Memory B cell (primary cell): ENCODE data around the gene FXYD3.
A peak's percentile ranks its signal among the peaks of the same experiment; 100 is the strongest.
"Not testable (repeated sequence)": the region's sequence is repeated elsewhere in the genome, so short reads cannot be mapped to it uniquely, and the experiment has no call there.

Experiments used
- ATAC-seq: fragments of 150-1000 bp; cut with Tn5 transposase; 2 replicates; pipeline ENCODE4 v1.10.0; 2021; ENCODE audit warnings: low read depth, mild to moderate bottlenecking, moderate library complexity
- DNase-seq, 2 donors: peaks; one replicate each; pipeline ENCODE4 v3.0.0; 2022; ENCODE audit warnings: low spot score in 2 of 2
- H3K27ac Mint-ChIP-seq: one replicate; pipeline ENCODE4 v1.8.0; 2022; ENCODE audit warnings: mild to moderate bottlenecking, moderate library complexity, mixed read lengths
- H3K27me3 Mint-ChIP-seq: one replicate; pipeline ENCODE4 v1.8.0; 2022; ENCODE audit warnings: mixed read lengths
- H3K36me3 Mint-ChIP-seq: one replicate; pipeline ENCODE4 v1.8.0; 2022; ENCODE audit warnings: mild to moderate bottlenecking, mixed read lengths
- H3K4me1 Mint-ChIP-seq: one replicate; pipeline ENCODE4 v1.8.0; 2022; ENCODE audit warnings: mixed read lengths
- H3K4me3 Mint-ChIP-seq: one replicate; pipeline ENCODE4 v1.8.0; 2022; ENCODE audit warnings: mild to moderate bottlenecking, moderate library complexity, mixed read lengths
- H3K9me3 Mint-ChIP-seq: one replicate; pipeline ENCODE4 v1.8.0; 2022; ENCODE audit warnings: mixed read lengths

The FXYD3 gene

DNA sequence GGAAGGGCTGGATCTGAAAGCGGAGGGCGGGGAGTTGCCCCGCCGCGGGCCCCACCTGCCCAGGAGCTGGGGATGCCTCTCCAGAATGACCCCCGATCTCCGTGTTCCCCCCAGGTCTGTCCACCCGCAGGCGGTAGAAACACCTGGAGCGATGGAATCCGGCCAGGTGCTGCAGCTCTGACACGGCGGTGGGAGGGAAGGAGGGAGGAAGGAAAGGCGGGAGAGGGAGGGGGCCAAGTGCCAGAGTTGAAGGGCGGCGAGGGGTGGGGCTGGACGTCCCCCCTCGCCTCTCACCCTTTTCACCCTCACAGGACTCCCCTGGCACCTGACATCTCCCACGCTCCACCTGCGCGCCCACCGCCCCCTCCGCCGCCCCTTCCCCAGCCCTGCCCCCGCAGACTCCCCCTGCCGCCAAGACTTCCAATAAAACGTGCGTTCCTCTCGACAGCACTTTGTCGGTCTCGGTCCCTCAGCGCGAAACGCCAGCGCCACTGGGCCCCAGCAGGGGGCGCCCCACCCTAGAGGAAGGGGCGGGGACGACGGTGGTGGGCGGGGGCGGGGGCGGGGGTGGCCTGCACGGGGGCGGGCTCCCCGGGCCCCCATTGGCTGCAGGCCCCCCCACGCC, 27.1 kb downstream of the FXYD3 start:
- H3K27me3 Mint-ChIP-seq, result peaks cover 2% of the 10 kb centered on the region
- peak; percentile 35 for ATAC-seq

DNA sequence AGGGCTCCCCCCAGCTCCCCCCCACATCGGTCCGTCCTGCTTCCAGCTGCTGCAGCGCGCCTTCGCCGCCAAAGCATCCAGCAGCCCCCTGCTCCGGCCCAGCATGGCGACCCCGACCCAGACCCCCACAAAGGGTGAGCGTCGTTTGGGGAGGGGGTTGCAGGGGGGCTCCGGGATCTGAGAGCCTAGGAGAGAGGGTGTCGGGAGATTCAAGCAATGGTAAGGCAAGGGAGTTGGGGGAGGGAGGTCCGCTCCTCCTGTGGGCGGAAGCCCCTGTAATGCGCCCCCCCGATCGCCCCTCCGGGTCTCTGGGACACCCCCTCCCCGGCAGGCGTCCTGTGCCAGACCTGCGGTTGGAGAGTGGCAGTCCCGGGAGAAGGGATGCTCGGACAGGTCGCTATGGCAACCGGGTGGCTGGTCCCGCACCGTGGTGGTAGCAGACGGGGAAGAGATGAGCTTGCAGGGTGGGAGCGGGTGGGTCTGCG, 27.6 kb downstream of the FXYD3 start, which contains the start of gene FXYD7:
Gene FXYD7 (plus strand): TSS at position 25 of the 485 bp plus-strand sequence. CDS start 79 bp downstream, at position 104.
- ATAC-seq, result no peak
- Mint-ChIP-seq H3K4me1 (peaks cover 27% of the 10 kb centered on the region), H3K9me3 (no peaks in the 10 kb centered on the region), H3K27me3 (peaks cover 2% of the 10 kb centered on the region), H3K27ac (peak within 1 kb of the TSS; percentile 16), H3K4me3 (peak within 1 kb of the TSS; percentile 90), H3K36me3 (no peaks in the 10 kb centered on the region)
- no peak for DNase-seq

More for the DNA sequence above, 27.1 kb downstream of the FXYD3 start:
- peak; percentile 77 to 78 for DNase-seq
- peak overlapping the region; percentile 90 for H3K4me3 Mint-ChIP-seq
- peaks cover 32% of the 10 kb centered on the region for H3K4me1 Mint-ChIP-seq
- no peak overlapping the region for H3K27ac Mint-ChIP-seq
- no peaks in the 10 kb centered on the region for H3K36me3 Mint-ChIP-seq
- H3K9me3 Mint-ChIP-seq, result no peaks in the 10 kb centered on the region

GRCh38 chr19:35143818-35144217, 28.2 kb downstream of the FXYD3 start:
- H3K4me1 Mint-ChIP-seq, result peaks cover 27% of the 10 kb centered on the region
- H3K27me3 Mint-ChIP-seq, result peaks cover 2% of the 10 kb centered on the region
- no peaks in the 10 kb centered on the region for H3K36me3 Mint-ChIP-seq
- peak overlapping the region; percentile 16 for H3K27ac Mint-ChIP-seq
- H3K9me3 Mint-ChIP-seq, result no peaks in the 10 kb centered on the region
- DNase-seq, result no peak
- ATAC-seq, result no peak
- H3K4me3 Mint-ChIP-seq, result peak overlapping the region; percentile 1

- Mint-ChIP-seq H3K27ac (no peak overlapping the region), H3K4me3 (no peak overlapping the region), H3K9me3 (no peaks in the 10 kb centered on the region), H3K27me3 (peaks cover 2% of the 10 kb centered on the region), H3K36me3 (no peaks in the 10 kb centered on the region), H3K4me1 (peaks cover 25% of the 10 kb centered on the region)
- ATAC-seq, result no peak
- no peak for DNase-seq
These were observed 28.6 kb downstream of the FXYD3 start for GRCh38 chr19:35144259-35144599.

DNA sequence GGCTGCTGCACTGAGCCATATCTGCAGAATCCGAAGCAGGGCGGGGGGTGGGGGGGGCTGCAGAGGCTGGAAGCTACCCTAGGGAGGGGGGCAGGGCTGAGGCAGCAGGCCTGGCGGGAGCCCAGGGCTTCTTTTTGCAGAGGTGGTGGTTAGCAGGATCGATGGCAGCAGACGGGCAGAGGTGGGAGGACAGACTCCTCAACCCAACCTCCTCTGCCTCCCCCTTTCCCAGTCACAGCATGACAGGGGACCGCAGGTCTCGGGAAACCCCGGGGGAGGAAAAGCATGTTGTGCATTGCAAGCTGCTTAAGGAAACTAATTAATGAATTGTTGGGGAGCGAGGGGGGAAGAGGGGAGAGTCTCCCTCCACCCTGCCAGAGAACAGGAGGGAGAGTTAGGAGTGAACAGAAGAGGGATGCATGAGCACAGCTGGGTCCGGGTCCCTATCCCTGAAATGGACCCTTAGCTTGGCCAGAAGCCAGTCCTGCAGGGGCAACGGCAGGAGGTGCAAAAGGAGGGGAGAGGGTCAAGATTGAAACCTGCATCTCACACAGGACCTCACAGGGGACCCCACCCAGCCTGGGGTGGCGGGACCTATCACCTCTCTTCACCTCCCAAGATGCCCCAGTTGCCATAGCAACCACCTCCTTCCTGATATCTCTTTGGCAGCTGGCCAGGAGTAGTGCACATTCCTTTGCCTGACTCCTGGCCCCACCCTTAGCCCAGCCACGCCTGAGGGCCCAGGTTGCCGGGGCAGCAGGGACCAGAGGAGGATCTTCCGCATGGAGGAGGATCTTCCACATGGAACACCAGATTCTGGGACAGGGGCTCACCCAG, 29.2 kb downstream of the FXYD3 start:
- Mint-ChIP-seq H3K9me3 (no peaks in the 10 kb centered on the region), H3K36me3 (no peaks in the 10 kb centered on the region), H3K4me3 (no peak overlapping the region), H3K4me1 (peaks cover 25% of the 10 kb centered on the region), H3K27ac (no peak overlapping the region), H3K27me3 (peaks cover 2% of the 10 kb centered on the region)
- ATAC-seq (no peak), DNase-seq (no peak)

DNA sequence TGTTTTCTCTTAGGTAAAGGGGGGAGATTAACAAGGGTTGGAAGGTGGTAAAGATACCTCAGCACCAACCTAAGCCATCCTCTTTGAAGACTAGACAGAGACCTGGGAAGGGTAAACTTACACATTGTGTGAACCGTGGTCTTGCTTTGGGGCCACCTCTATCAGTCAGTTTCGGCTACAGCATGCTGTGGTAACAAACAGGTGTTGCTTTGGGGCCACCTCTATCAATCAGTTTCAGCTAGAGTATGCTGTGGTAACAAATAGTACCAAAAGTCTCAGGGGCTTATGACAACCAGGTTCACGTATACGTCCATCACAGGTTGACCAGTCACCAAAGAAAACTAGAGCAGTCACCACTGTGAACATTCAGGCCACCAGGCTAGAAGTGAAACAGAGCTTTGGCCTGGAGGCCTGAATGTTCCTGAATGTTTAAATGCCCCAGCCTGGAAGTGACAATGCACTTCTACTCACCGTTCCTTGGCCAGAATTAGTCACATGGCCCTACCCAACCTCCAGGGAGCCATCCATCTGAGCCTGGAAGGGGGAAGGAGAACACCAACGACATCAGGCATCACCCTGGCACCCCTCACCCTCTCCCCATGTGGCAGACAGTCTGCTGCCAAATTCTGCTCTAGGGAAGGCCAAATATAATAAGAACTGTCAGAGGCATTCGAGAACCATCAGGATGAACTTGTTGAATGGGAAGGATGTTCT, 31.3 kb downstream of the FXYD3 start:
- Mint-ChIP-seq H3K4me1 (peaks cover 16% of the 10 kb centered on the region), H3K27ac (peak overlapping the region; percentile 48), H3K9me3 (no peaks in the 10 kb centered on the region), H3K27me3 (no peaks in the 10 kb centered on the region), H3K4me3 (no peak overlapping the region), H3K36me3 (no peaks in the 10 kb centered on the region)
- DNase-seq, result no peak
- ATAC-seq, result no peak

DNA sequence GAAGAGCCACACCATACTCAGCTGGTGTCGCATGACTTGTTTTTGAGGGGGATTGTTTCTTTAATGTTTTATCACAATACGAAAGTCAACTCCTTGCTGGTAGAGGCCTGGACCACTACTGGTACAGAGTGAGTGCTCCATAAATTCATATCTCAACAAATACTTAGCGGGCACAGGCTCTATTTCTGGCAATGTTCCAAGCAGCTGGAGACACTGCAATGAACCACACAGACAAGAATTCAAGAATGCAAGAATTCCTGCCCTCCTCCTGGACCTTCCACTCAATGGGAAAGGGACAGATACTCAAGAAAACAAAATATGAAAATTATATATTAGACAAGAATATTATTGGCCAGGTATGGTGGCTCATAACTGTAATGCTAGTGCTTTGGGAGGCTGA, 33.8 kb downstream of the FXYD3 start:
- Mint-ChIP-seq H3K9me3 (no peaks in the 10 kb centered on the region), H3K36me3 (no peaks in the 10 kb centered on the region), H3K27me3 (peaks cover 2% of the 10 kb centered on the region), H3K27ac (no peak overlapping the region), H3K4me3 (no peak overlapping the region), H3K4me1 (peaks cover 22% of the 10 kb centered on the region)
- no peak for ATAC-seq
- DNase-seq, result no peak

DNA sequence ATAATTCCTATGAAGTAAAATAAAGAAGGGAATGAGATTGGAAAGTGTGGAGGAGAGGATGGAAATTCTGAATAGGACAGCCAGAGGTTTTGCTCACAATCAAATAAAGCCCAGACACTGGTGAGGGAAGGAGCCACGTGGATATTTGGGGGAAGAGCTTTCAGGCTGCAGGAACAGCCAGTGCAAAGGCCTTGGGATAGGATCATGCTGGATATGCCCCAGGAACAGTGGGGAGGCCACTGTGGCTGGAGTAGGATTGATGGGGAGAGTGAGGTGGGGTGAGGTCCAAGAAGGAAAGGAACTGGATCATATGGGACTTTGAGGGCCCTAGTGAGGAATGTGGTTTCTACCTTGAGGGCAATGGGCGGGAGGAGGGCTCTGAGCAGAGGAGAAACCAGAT, 34.8 kb downstream of the FXYD3 start:
- no peak for DNase-seq
- Mint-ChIP-seq H3K27me3 (peaks cover 2% of the 10 kb centered on the region), H3K9me3 (no peaks in the 10 kb centered on the region), H3K27ac (no peak overlapping the region), H3K4me1 (peaks cover 22% of the 10 kb centered on the region), H3K36me3 (peaks cover 4% of the 10 kb centered on the region), H3K4me3 (no peak overlapping the region)
- ATAC-seq, result no peak

DNA sequence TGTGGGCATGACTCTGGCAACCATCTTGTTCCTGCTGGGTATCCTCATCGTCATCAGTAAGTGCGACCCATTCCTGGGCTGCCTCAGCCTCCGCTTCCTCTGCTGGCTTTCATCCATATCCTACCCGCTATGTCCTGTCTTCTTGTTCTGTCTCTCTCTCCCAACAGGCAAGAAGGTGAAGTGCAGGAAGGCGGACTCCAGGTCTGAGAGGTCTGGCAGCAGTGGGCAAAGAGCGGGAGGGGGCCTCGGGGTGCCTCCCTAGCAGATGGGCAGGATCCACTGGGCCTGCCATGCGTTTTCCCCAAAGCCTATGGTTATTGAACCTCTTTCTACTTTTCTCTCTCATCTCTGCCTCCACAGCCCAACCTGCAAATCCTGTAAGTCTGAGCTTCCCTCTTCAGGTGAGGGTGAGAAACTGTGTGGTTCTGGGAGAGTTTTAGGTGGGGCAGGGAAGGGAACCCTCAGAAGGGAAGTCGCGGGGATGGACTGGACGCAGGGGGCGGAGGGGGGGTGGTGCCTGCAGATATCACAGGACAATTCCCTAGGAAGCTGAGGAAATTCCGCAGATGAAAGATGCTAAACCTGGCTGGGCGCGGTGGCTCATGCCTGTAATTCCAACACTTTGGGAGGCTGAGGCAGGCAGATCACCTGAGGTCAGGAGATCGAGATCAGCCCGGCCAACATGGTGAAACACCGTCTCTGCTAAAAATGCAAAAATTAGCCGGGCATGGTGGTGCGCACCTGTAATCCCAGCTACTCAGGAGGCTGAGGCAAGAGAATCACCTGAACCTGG, 35.8 kb downstream of the FXYD3 start:
- Mint-ChIP-seq H3K27me3 (peaks cover 2% of the 10 kb centered on the region), H3K36me3 (peaks cover 8% of the 10 kb centered on the region), H3K4me3 (no peak overlapping the region), H3K9me3 (no peaks in the 10 kb centered on the region), H3K27ac (no peak overlapping the region), H3K4me1 (peaks cover 30% of the 10 kb centered on the region)
- DNase-seq (no peak), ATAC-seq (no peak)

GRCh38 chr19:35153129-35153522, 37.5 kb downstream of the FXYD3 start:
- not testable (repeated sequence) for ATAC-seq, H3K27me3 Mint-ChIP-seq, H3K27ac Mint-ChIP-seq, H3K9me3 Mint-ChIP-seq, DNase-seq
- Mint-ChIP-seq H3K36me3 (peaks cover 12% of the 10 kb centered on the region), H3K4me1 (peaks cover 32% of the 10 kb centered on the region), H3K4me3 (peak overlapping the region; percentile 99)

DNA sequence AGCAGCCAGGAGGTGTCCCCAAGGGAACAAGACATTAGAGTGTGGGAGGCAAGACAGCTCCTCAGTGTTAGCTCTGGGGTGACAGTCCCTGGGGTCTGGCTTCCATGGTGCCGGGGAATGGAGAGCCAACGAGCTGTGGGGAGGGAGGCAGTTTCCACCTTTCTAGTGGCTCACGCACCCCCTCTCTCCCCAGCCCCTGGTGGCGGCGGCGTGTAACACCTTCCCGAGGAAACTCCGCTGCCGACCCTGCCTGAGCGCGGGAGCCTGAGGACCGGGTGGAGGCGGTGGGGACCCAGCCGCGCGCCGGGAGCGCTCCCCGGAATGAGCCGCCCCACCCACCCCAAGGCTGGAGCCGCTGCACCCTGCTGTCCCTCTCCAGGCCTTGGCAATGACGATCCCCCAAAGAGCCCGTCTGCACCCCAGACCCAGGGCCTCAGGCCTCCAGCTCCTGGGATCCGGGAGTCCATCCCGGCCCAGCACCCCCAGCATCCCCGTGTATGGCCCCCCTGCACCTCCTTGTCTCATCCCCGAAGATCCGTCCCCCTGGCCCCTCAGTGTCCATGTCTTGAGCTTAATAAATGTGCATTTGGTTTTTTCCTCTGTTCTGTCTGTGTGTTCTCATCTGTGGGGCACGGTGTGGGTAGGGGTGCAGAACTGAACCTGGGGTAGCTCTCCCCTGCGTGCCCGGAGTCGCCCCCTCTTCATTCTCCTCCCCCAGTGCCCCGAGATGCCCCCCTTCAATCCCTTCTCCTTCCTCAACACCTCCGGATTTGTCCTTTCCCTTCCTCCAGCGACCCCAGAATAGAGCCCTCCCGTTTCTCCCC, 38.3 kb downstream of the FXYD3 start:
- ATAC-seq (peak; percentile 79), DNase-seq (peak; percentile 68 to 73)
- H3K4me3 Mint-ChIP-seq, result peak overlapping the region; percentile 99
- H3K27me3 Mint-ChIP-seq, result peaks cover 2% of the 10 kb centered on the region
- peaks cover 34% of the 10 kb centered on the region for H3K4me1 Mint-ChIP-seq
- no peaks in the 10 kb centered on the region for H3K9me3 Mint-ChIP-seq
- peaks cover 18% of the 10 kb centered on the region for H3K36me3 Mint-ChIP-seq
- H3K27ac Mint-ChIP-seq, result peak overlapping the region; percentile 95

- H3K36me3 Mint-ChIP-seq, result peaks cover 23% of the 10 kb centered on the region
- peak within 1 kb of the TSS; percentile 99 for H3K4me3 Mint-ChIP-seq
- peaks cover 2% of the 10 kb centered on the region for H3K27me3 Mint-ChIP-seq
- peaks cover 39% of the 10 kb centered on the region for H3K4me1 Mint-ChIP-seq
- H3K27ac Mint-ChIP-seq, result peak within 1 kb of the TSS; percentile 95
- peak; percentile 64 for ATAC-seq
- no peaks in the 10 kb centered on the region for H3K9me3 Mint-ChIP-seq
- no peak for DNase-seq
These were observed 39.1 kb downstream of the FXYD3 start, which contains the start of gene FXYD5 for GRCh38 chr19:35154525-35155406. FXYD5 (plus strand) TSS chr19:35154735; CDS start chr19:35155551, 816 bp downstream.
